ENCODE results near the gene ALDH3A1.

ALDH3A1 gene

GRCh38 chr17:19755392-19755791 lies 7.3 kb upstream of the ALDH3A1 start:
- in situ Hi-C loops (cut with HindIII; ENCODE audit: low sequenced_read_pairs): no loop called here
- TF ChIP-seq, protein P1, sequence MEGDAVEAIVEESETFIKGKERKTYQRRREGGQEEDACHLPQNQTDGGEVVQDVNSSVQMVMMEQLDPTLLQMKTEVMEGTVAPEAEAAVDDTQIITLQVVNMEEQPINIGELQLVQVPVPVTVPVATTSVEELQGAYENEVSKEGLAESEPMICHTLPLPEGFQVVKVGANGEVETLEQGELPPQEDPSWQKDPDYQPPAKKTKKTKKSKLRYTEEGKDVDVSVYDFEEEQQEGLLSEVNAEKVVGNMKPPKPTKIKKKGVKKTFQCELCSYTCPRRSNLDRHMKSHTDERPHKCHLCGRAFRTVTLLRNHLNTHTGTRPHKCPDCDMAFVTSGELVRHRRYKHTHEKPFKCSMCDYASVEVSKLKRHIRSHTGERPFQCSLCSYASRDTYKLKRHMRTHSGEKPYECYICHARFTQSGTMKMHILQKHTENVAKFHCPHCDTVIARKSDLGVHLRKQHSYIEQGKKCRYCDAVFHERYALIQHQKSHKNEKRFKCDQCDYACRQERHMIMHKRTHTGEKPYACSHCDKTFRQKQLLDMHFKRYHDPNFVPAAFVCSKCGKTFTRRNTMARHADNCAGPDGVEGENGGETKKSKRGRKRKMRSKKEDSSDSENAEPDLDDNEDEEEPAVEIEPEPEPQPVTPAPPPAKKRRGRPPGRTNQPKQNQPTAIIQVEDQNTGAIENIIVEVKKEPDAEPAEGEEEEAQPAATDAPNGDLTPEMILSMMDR (IDR thresholded peaks at IDR 0.05; ENCODE audit: low read depth, low read length, missing control alignments): no peak
- no peak for DNase-seq (ENCODE audit: low read depth)
- no peak overlapping the region for H3K4me3 ChIP-seq (ENCODE audit: low read depth, low read length)

DNA sequence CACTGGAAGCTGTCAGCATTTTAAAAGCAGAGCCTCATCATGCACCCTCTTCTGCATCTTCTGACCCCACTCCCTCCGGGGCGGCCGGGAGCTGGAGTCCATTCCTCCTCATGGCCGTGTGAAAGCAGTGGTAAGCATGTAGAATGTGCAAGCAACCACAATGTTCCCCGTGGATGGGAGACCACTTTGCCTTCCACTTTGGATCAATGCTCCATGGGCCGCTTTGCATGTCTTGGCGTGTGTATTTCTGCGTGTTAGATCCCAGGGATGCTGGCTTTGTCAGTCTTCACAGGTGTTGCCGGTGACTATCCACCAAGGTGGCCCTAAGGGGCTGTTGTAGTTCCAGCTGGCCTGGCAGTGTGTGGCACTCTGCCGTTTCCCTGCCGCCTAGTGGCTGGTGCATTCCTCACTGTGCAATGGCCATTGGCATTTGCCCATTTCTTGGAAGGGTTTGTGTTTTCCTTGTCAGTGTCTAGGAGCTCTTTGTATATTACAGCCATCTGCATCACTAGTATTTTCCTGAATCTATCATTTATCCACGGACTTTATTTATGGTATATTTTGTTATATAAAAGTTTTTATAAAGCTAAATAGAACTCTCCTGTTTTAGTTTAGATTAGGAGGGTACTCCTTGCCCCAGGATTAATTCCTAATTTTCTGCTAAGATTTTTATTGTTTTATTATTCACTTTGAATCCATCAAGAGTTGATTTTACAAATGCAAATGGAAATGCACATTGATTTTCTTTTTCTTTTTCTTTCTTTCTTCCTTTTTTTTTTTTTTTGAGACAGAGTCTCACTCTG lies 5.8 kb upstream of the ALDH3A1 start:
- in situ Hi-C loops (cut with HindIII; ENCODE audit: low sequenced_read_pairs): no loop called here
- TF ChIP-seq, protein P1 (IDR thresholded peaks at IDR 0.05; ENCODE audit: low read depth, low read length, missing control alignments): peak; percentile 58
- DNase-seq (ENCODE audit: low read depth): no peak
- H3K4me3 ChIP-seq (ENCODE audit: low read depth, low read length): no peak overlapping the region

- in situ Hi-C loops (cut with HindIII; ENCODE audit: low sequenced_read_pairs): no loop called here
- TF ChIP-seq, protein P1 (IDR thresholded peaks at IDR 0.05; ENCODE audit: low read depth, low read length, missing control alignments): no peak
- no peak for DNase-seq (ENCODE audit: low read depth)
- no peak overlapping the region for H3K4me3 ChIP-seq (ENCODE audit: low read depth, low read length)
Measured at GRCh38 chr17:19753051-19753509, 5.0 kb upstream of the ALDH3A1 start.

GRCh38 chr17:19752216-19753050 lies 4.3 kb upstream of the ALDH3A1 start:
- TF ChIP-seq, protein P1 (IDR thresholded peaks at IDR 0.05; ENCODE audit: low read depth, low read length, missing control alignments): no peak
- in situ Hi-C loops (cut with HindIII; ENCODE audit: low sequenced_read_pairs): no loop called here
- H3K4me3 ChIP-seq (ENCODE audit: low read depth, low read length): no peak overlapping the region
- DNase-seq (ENCODE audit: low read depth): no peak

- DNase-seq (ENCODE audit: low read depth): no peak
- TF ChIP-seq, protein P1 (IDR thresholded peaks at IDR 0.05; ENCODE audit: low read depth, low read length, missing control alignments): no peak
- no peak overlapping the region for H3K4me3 ChIP-seq (ENCODE audit: low read depth, low read length)
- in situ Hi-C loops (cut with HindIII; ENCODE audit: low sequenced_read_pairs): no loop called here
Measured at GRCh38 chr17:19750835-19751234, 2.7 kb upstream of the ALDH3A1 start.

DNA sequence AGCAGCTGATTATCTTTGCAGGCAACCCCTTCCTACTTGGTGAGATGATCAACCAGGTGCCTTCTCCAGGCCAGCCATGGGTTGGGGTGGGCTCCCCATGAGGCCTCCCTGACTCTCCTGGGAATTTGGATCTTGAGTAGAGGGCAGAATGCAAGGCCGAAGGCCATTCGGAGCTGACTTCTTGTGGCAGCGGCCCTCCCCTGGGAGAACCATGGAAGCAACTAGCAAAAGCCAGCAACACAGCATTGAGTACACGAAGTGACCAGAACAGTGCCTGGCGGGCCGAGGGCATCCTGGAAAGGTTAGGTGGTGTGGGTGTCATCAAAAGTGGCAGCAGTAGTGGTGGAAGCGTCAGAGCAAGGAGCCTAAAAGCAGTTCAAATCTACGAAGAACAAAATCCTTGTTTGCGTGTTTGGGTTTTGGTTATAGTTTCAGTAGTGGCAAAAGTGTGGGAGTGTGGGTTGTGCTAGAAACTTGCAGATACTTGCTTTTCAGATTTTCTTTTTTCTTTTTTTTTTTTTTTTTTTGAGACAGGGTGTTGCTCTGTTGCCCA lies 2.0 kb upstream of the ALDH3A1 start:
- TF ChIP-seq, protein P1 (IDR thresholded peaks at IDR 0.05; ENCODE audit: low read depth, low read length, missing control alignments): no peak
- H3K4me3 ChIP-seq (ENCODE audit: low read depth, low read length): no peak overlapping the region
- no peak for DNase-seq (ENCODE audit: low read depth)
- in situ Hi-C loops (cut with HindIII; ENCODE audit: low sequenced_read_pairs): no loop called here
